UCSD-AML1 (cell line): ENCODE data around the gene IQCH.

Source experiments
- DNase-seq: peaks from one replicate; lab custom pipeline; 2025; ENCODE audit not compliant: unreplicated experiment; lab: John Stamatoyannopoulos, UW

Gene IQCH

GRCh38 chr15:67254238-67255175 is at the start of gene IQCH, which contains the start of gene AAGAB:
Gene IQCH (plus strand): TSS chr15:67254786. CDS start chr15:67254897, 111 bp downstream.
Gene AAGAB (minus strand): TSS chr15:67254661. CDS start chr15:67254631, 30 bp downstream.
- peak; percentile 98 for DNase-seq

- no peak for DNase-seq
Observed at GRCh38 chr15:67207555-67208207, 46.9 kb upstream of the IQCH start.

GRCh38 chr15:67208396-67208795 is 46.2 kb upstream of the IQCH start:
- DNase-seq = no peak

GRCh38 chr15:67210555-67211168 is 43.9 kb upstream of the IQCH start:
- DNase-seq = no peak

GRCh38 chr15:67212684-67213367 is 41.8 kb upstream of the IQCH start:
- no peak for DNase-seq

- DNase-seq = no peak
Observed at GRCh38 chr15:67215102-67215501, 39.5 kb upstream of the IQCH start.

GRCh38 chr15:67216859-67217258 is 37.7 kb upstream of the IQCH start:
- DNase-seq = no peak

- no peak for DNase-seq
Observed at GRCh38 chr15:67218428-67218827, 36.2 kb upstream of the IQCH start.

GRCh38 chr15:67219288-67219687 is 35.3 kb upstream of the IQCH start:
- DNase-seq = no peak

- DNase-seq = no peak
Observed at GRCh38 chr15:67224889-67225288, 29.7 kb upstream of the IQCH start.

GRCh38 chr15:67225336-67225735 is 29.2 kb upstream of the IQCH start:
- no peak for DNase-seq

GRCh38 chr15:67227431-67227830 is 27.2 kb upstream of the IQCH start:
- no peak for DNase-seq

GRCh38 chr15:67227846-67228245 is 26.7 kb upstream of the IQCH start:
- no peak for DNase-seq

- no peak for DNase-seq
Observed at GRCh38 chr15:67228286-67228685, 26.3 kb upstream of the IQCH start.

- no peak for DNase-seq
Observed at GRCh38 chr15:67230504-67230903, 24.1 kb upstream of the IQCH start.

- DNase-seq = no peak
Observed at GRCh38 chr15:67232591-67232990, 22.0 kb upstream of the IQCH start.

GRCh38 chr15:67240235-67241131 is 14.1 kb upstream of the IQCH start:
- no peak for DNase-seq

- no peak for DNase-seq
Observed at GRCh38 chr15:67241132-67241855, 13.3 kb upstream of the IQCH start.

- no peak for DNase-seq
Observed at GRCh38 chr15:67242708-67243111, 11.9 kb upstream of the IQCH start.
